Endothelial cell (in vitro differentiated cells): Measurements from ENCODE around the gene BAIAP2. TPM values are rescaled to one million over a fixed set of nuclear protein-coding genes. Genes with fewer than 3 reads are reported as not detected.
"Not testable (repeated sequence)": the region's sequence is repeated elsewhere in the genome, so short reads cannot be mapped to it uniquely, and the experiment has no call there.

Experiments
- DNase-seq: peaks from one replicate; pipeline ENCODE4 v3.0.0; 2021; ENCODE audit warnings: low spot score
- H3K27ac Mint-ChIP-seq: one replicate; pipeline ENCODE4 v1.8.0; 2021; ENCODE audit warnings: mixed read lengths, inconsistent platforms; ENCODE audit not compliant: unreplicated experiment
- H3K27me3 Mint-ChIP-seq: one replicate; pipeline ENCODE4 v1.8.0; 2021; ENCODE audit warnings: mild to moderate bottlenecking, moderate library complexity, mixed read lengths, inconsistent platforms; ENCODE audit not compliant: unreplicated experiment
- H3K36me3 Mint-ChIP-seq: one replicate; pipeline ENCODE4 v1.8.0; 2021; ENCODE audit warnings: mild to moderate bottlenecking, low read depth, mixed read lengths, inconsistent platforms; ENCODE audit not compliant: unreplicated experiment
- H3K4me1 Mint-ChIP-seq: one replicate; pipeline ENCODE4 v1.8.0; 2021; ENCODE audit warnings: mild to moderate bottlenecking, mixed read lengths, inconsistent platforms; ENCODE audit not compliant: unreplicated experiment
- H3K4me3 Mint-ChIP-seq: one replicate; pipeline ENCODE4 v1.8.0; 2021; ENCODE audit warnings: mild to moderate bottlenecking, mixed read lengths, inconsistent platforms; ENCODE audit not compliant: unreplicated experiment
- H3K9me3 Mint-ChIP-seq: one replicate; pipeline ENCODE4 v1.8.0; 2021; ENCODE audit warnings: mixed read lengths, inconsistent platforms; ENCODE audit not compliant: unreplicated experiment
- CTCF ChIP-seq: fragments of 200-600 bp; sonication (generic); IDR thresholded peaks from one replicate; pipeline ENCODE4 v1.5.0; 2021; ENCODE audit warnings: antibody characterized with exemption; ENCODE audit not compliant: unreplicated experiment
- total RNA-seq: library from RNA; stranded (reverse); fragmentation: NEBNext Ultra II Directional; extraction: Animal tissue kit (Norgen Biotek cat#: 25700); gene quantifications from one replicate; pipeline ENCODE4 v1.2.1, GENCODE V29; 2021; ENCODE audit not compliant: unreplicated experiment

BAIAP2 gene
- total RNA-seq, 1 donor from 2014 or later: 67.8 TPM

GRCh38 chr17:81148986-81149533 is 114.1 kb downstream of the BAIAP2 start:
- DNase-seq: no peak
- H3K36me3 Mint-ChIP-seq: no peaks in the 10 kb centered on the region
- no peak overlapping the region for H3K4me3 Mint-ChIP-seq
- no peak overlapping the region for H3K27ac Mint-ChIP-seq
- no peaks in the 10 kb centered on the region for H3K9me3 Mint-ChIP-seq
- H3K27me3 Mint-ChIP-seq: peaks cover 4% of the 10 kb centered on the region
- TF ChIP-seq CTCF: no peak
- no peaks in the 10 kb centered on the region for H3K4me1 Mint-ChIP-seq

GRCh38 chr17:81150377-81151077 is 115.6 kb downstream of the BAIAP2 start:
- H3K9me3 Mint-ChIP-seq: no peaks in the 10 kb centered on the region
- H3K27me3 Mint-ChIP-seq: peaks cover 3% of the 10 kb centered on the region
- no peak for TF ChIP-seq CTCF
- H3K4me1 Mint-ChIP-seq: no peaks in the 10 kb centered on the region
- DNase-seq: no peak
- no peaks in the 10 kb centered on the region for H3K36me3 Mint-ChIP-seq
- no peak overlapping the region for H3K4me3 Mint-ChIP-seq
- no peak overlapping the region for H3K27ac Mint-ChIP-seq

GRCh38 chr17:81151278-81151677 is 116.3 kb downstream of the BAIAP2 start:
- H3K4me1 Mint-ChIP-seq: no peaks in the 10 kb centered on the region
- no peak overlapping the region for H3K4me3 Mint-ChIP-seq
- TF ChIP-seq CTCF: no peak
- H3K36me3 Mint-ChIP-seq: no peaks in the 10 kb centered on the region
- H3K9me3 Mint-ChIP-seq: no peaks in the 10 kb centered on the region
- H3K27ac Mint-ChIP-seq: no peak overlapping the region
- peaks cover 1% of the 10 kb centered on the region for H3K27me3 Mint-ChIP-seq
- no peak for DNase-seq

GRCh38 chr17:81152288-81152828 is 117.4 kb downstream of the BAIAP2 start:
- Mint-ChIP-seq H3K27ac (no peak overlapping the region), H3K9me3 (no peaks in the 10 kb centered on the region), H3K4me1 (no peaks in the 10 kb centered on the region), H3K27me3 (peaks cover 1% of the 10 kb centered on the region), H3K36me3 (no peaks in the 10 kb centered on the region), H3K4me3 (no peak overlapping the region)
- no peak for DNase-seq
- no peak for TF ChIP-seq CTCF

- DNase-seq: no peak
- Mint-ChIP-seq H3K27ac (no peak overlapping the region), H3K9me3 (no peaks in the 10 kb centered on the region), H3K36me3 (no peaks in the 10 kb centered on the region), H3K4me3 (no peak overlapping the region), H3K27me3 (no peaks in the 10 kb centered on the region), H3K4me1 (no peaks in the 10 kb centered on the region)
- no peak for TF ChIP-seq CTCF
Measured at GRCh38 chr17:81153340-81153803, 118.4 kb downstream of the BAIAP2 start.

GRCh38 chr17:81154016-81154415 is 119.1 kb downstream of the BAIAP2 start:
- H3K27me3 Mint-ChIP-seq, H3K9me3 Mint-ChIP-seq, H3K4me3 Mint-ChIP-seq, DNase-seq, H3K27ac Mint-ChIP-seq, H3K4me1 Mint-ChIP-seq, H3K36me3 Mint-ChIP-seq: not testable (repeated sequence)
